GM19193 (cell line): ENCODE data around the gene SDK2.

ENCODE experiments used
- POLR2A ChIP-seq: IDR thresholded peaks from 4 replicates; pipeline ENCODE4 v1.6.1; 2011; ENCODE audit not compliant: insufficient read depth, insufficient read length; ENCODE audit errors: extremely low read depth

SDK2 gene

GRCh38 chr17:73289549-73290254 is 354.5 kb downstream of the SDK2 start:
- no peak for TF ChIP-seq POLR2A

GRCh38 chr17:73288534-73289302 is 355.5 kb downstream of the SDK2 start:
- no peak for TF ChIP-seq POLR2A

GRCh38 chr17:73286863-73287296 is 357.4 kb downstream of the SDK2 start:
- TF ChIP-seq POLR2A = no peak

- TF ChIP-seq POLR2A = no peak
Measured at GRCh38 chr17:73285916-73286862, 358.1 kb downstream of the SDK2 start.

GRCh38 chr17:73285603-73285908 is 358.7 kb downstream of the SDK2 start:
- TF ChIP-seq POLR2A = no peak

GRCh38 chr17:73284906-73285602 is 359.2 kb downstream of the SDK2 start:
- no peak for TF ChIP-seq POLR2A
